IMR-90 (cell line): ENCODE measurements around the gene DIP2B. TPM values are rescaled to one million over a fixed set of nuclear protein-coding genes. Genes with fewer than 3 reads are reported as not detected.

Source experiments
- ATAC-seq: fragments of 200-7000 bp; cut with Tn5 transposase; 2 replicates; pipeline ENCODE4 v1.9.1; 2020; ENCODE audit warnings: low read depth, mild to moderate bottlenecking, moderate library complexity
- BruUV-seq: library from RNA; stranded (reverse); fragments of 400-500 nt; replicated peaks from 2 replicates; lab custom pipeline; 2021; lab: Mats Ljungman, UMichigan
- CTCF ChIA-PET: fragments of 300-600 bp; formaldehyde crosslinking; extraction: SDS; loops from one replicate; lab custom pipeline; 2021; ENCODE audit warnings: antibody characterized with exemption; lab: Yijun Ruan, JAX
- POLR2A ChIA-PET: fragments of 300-600 bp; sonication (Branson Sonifier 250); formaldehyde crosslinking; loops from one replicate; lab custom pipeline; 2022; ENCODE audit warnings: antibody characterized with exemption; ENCODE audit not compliant: unreplicated experiment; lab: Charles Lee
- DNase-seq: peaks from one replicate; pipeline ENCODE4 v3.0.0; 2013
- H2AFZ ChIP-seq: replicated peaks from 2 replicates; pipeline ENCODE3; 2013; ENCODE audit warnings: low read length, mild to moderate bottlenecking; ENCODE audit not compliant: poor library complexity
- H2AK5ac ChIP-seq: 2 replicates; pipeline ENCODE4 v1.6.1; 2013; ENCODE audit warnings: low read depth, low read length, inconsistent platforms
- H2AK9ac ChIP-seq: replicated peaks from 2 replicates; pipeline ENCODE3; 2013; ENCODE audit warnings: mild to moderate bottlenecking, low read depth, low read length, moderate library complexity; ENCODE audit not compliant: poor library complexity
- H2BK120ac ChIP-seq: 2 replicates; pipeline ENCODE4 v1.6.1; 2013; ENCODE audit warnings: low read depth, low read length, inconsistent platforms
- H2BK15ac ChIP-seq: 3 replicates; pipeline ENCODE4 v1.6.1; 2013; ENCODE audit warnings: low read depth, low read length, inconsistent platforms
- H2BK20ac ChIP-seq: 2 replicates; pipeline ENCODE4 v1.6.1; 2013; ENCODE audit warnings: low read depth, mild to moderate bottlenecking, inconsistent platforms, low read length, moderate library complexity
- H2BK5ac ChIP-seq: 2 replicates; pipeline ENCODE4 v1.6.1; 2013; ENCODE audit warnings: mild to moderate bottlenecking, low read depth, low read length, inconsistent platforms; ENCODE audit not compliant: poor library complexity, severe bottlenecking
- H3K14ac ChIP-seq: replicated peaks from 2 replicates; pipeline ENCODE4 v1.6.1; 2013; ENCODE audit warnings: low read depth, low read length, inconsistent platforms
- H3K18ac ChIP-seq: 2 replicates; pipeline ENCODE4 v1.6.1; 2013; ENCODE audit warnings: low read depth, low read length, control low read depth
- H3K23ac ChIP-seq: 2 replicates; pipeline ENCODE4 v1.6.1; 2013; ENCODE audit warnings: low read depth, low read length, inconsistent platforms
- H3K27ac ChIP-seq: 2 replicates; pipeline ENCODE4 v1.5.1; 2013; ENCODE audit warnings: mild to moderate bottlenecking, control low read depth, low read length; ENCODE audit not compliant: insufficient read depth
- H3K27me3 ChIP-seq: 2 replicates; pipeline ENCODE4 v1.6.1; 2013; ENCODE audit warnings: low read length; ENCODE audit not compliant: control insufficient read depth, insufficient read depth
- H3K36me3 ChIP-seq: 2 replicates; pipeline ENCODE4 v1.6.1; 2013; ENCODE audit warnings: low read length, mixed read lengths; ENCODE audit not compliant: control insufficient read depth, insufficient read depth
- H3K4ac ChIP-seq: 2 replicates; pipeline ENCODE4 v1.6.1; 2013; ENCODE audit warnings: low read depth, low read length, inconsistent platforms
- H3K4me1 ChIP-seq: 2 replicates; pipeline ENCODE4 v1.6.1; 2013; ENCODE audit warnings: low read length, mixed read lengths; ENCODE audit not compliant: control insufficient read depth, insufficient read depth
- H3K4me2 ChIP-seq: 2 replicates; pipeline ENCODE4 v1.6.1; 2013; ENCODE audit warnings: low read depth, mild to moderate bottlenecking, control low read depth, low read length, moderate library complexity
- H3K4me3 ChIP-seq: 2 replicates; pipeline ENCODE4 v1.5.1; 2013; ENCODE audit warnings: low read depth, mild to moderate bottlenecking, control low read depth, low read length, moderate library complexity; ENCODE audit not compliant: insufficient read depth
- H3K56ac ChIP-seq: 2 replicates; pipeline ENCODE4 v1.6.1; 2013; ENCODE audit warnings: low read length, inconsistent platforms; ENCODE audit not compliant: insufficient read depth; ENCODE audit errors: extremely low read depth
- H3K79me1 ChIP-seq, 2 experiments: 2 replicates each; pipeline ENCODE4 v1.6.1; 2013; ENCODE audit warnings: low read length in 2 of 2, inconsistent platforms in 1 of 2, low read depth in 1 of 2
- H3K9ac ChIP-seq: 2 replicates; pipeline ENCODE4 v1.6.1; 2013; ENCODE audit warnings: low read depth, low read length, control low read depth
- H3K9me1 ChIP-seq: 2 replicates; pipeline ENCODE4 v1.6.1; 2013; ENCODE audit warnings: low read length, inconsistent platforms; ENCODE audit not compliant: insufficient read depth
- H3K9me3 ChIP-seq: 2 replicates; pipeline ENCODE4 v1.6.1; 2013; ENCODE audit warnings: low read length; ENCODE audit not compliant: control insufficient read depth, insufficient read depth
- H4K20me1 ChIP-seq: 2 replicates; pipeline ENCODE4 v1.6.1; 2013; ENCODE audit warnings: low read length, inconsistent platforms; ENCODE audit not compliant: insufficient read depth
- H4K5ac ChIP-seq: 2 replicates; pipeline ENCODE4 v1.6.1; 2013; ENCODE audit warnings: mild to moderate bottlenecking, low read depth, low read length, control low read depth
- H4K8ac ChIP-seq, 2 experiments: 2 replicates each; pipeline ENCODE4 v1.6.1; 2013; ENCODE audit warnings: low read depth in 2 of 2, low read length in 2 of 2, control low read depth in 1 of 2, inconsistent platforms in 1 of 2
- H4K91ac ChIP-seq: 2 replicates; pipeline ENCODE4 v1.6.1; 2013; ENCODE audit warnings: low read depth, low read length, inconsistent platforms; ENCODE audit not compliant: insufficient read depth
- BHLHE40 ChIP-seq: fragments of 150-350 bp; IDR thresholded peaks from 2 replicates; pipeline ENCODE4 v1.6.1; 2016; ENCODE audit warnings: mild to moderate bottlenecking, low read depth, low read length
- MAFK ChIP-seq: IDR thresholded peaks from 2 replicates; pipeline ENCODE4 v1.6.1; 2012; ENCODE audit warnings: low read depth, low read length, improper control_type of control experiment
- POLR2A ChIP-seq: IDR thresholded peaks from 2 replicates; pipeline ENCODE4 v1.6.1; 2012; ENCODE audit warnings: mild to moderate bottlenecking, low read depth, low read length
- RCOR1 ChIP-seq: IDR thresholded peaks from 2 replicates; pipeline ENCODE4 v1.6.1; 2012; ENCODE audit warnings: mild to moderate bottlenecking, low read length, improper control_type of control experiment; ENCODE audit not compliant: insufficient replicate concordance
- WGBS, 2 experiments: methylation state at CpG; one replicate each; pipeline versions ENCODE4 v1.1.5 to v1.1.7; 2013; ENCODE audit warnings: missing lambda C conversion rate in 2 of 2; ENCODE audit not compliant: insufficient read length in 1 of 2; ENCODE audit errors: extremely low coverage in 2 of 2; 5-methylcytosine and 5-hydroxymethylcytosine counted together
- dilution Hi-C: fragments of 300-500 bp; cut with HindIII; formaldehyde crosslinking; loops from one replicate; pipeline ENCODE4 v1.14.3; 2018; ENCODE audit warnings: low sequenced_read_pairs; ENCODE audit not compliant: unreplicated experiment
- in situ Hi-C: fragments of 300-500 bp; cut with MboI; formaldehyde crosslinking; loops from 3 replicates; pipeline ENCODE4 v1.14.3; 2019; ENCODE audit warnings: low sequenced_read_pairs, inconsistent platforms, mixed read lengths
- intact Hi-C: fragments of 100-400 bp; cut with micrococcal nuclease; formaldehyde crosslinking; loops from 2 replicates; pipeline ENCODE4 v1.10.0; 2022
- polyA plus RNA-seq, 3 experiments: library from polyadenylated mRNA; depleted of rRNA; stranded (reverse); fragments of >200 nt; gene quantifications; 2 replicates each; pipeline ENCODE4 v1.2.3, GENCODE V29; 2012; ENCODE audit warnings: low replicate concordance in 1 of 3
- total RNA-seq: library from RNA; depleted of rRNA; stranded (reverse); fragments of >200 nt; gene quantifications from 2 replicates; pipeline ENCODE4 v1.2.3, GENCODE V29; 2012
- TF ChIP-seq, protein P1 (sequence below): conservative IDR thresholded peaks from 2 replicates; pipeline ENCODE4 v1.5.1; 2012; ENCODE audit warnings: mild to moderate bottlenecking, low read depth, low read length, improper control_type of control experiment
- TF ChIP-seq, protein P2 (sequence below): fragments of 150-350 bp; IDR thresholded peaks from 2 replicates; pipeline ENCODE4 v1.6.1; 2017; ENCODE audit warnings: mild to moderate bottlenecking, antibody characterized with exemption, low read length, low read depth

The DIP2B gene
- total and polyA plus RNA-seq, 2 of the 4 experiments (the other 2 are of a cell fraction) = 7.7 to 12.9 TPM

DNA sequence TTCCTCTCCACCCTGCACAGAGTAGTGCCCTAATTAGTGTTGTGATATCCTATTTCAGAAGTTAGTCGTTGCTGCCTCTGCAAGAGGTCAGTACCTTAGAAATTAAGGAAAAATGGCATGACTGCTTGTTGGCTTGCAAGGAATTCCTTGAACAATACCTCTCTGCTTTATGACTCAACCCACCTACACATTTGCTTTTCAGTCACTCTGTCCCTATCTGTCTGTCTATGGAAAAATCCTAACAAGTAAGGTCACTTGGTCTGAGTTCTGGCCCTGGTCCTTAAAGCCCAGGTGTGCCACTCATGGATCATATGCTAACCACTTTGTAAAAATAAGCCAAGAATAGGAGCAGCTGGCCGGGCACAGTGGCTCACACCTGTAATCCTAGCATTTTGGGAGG lies 142.7 kb downstream of the DIP2B start:
- Histone ChIP-seq H3K4ac (no peak overlapping the region), H3K4me1 (no peaks in the 10 kb centered on the region), H2BK5ac (no peak overlapping the region), H3K27ac (no peak overlapping the region), H3K36me3 (no peaks in the 10 kb centered on the region), H3K27me3 (no peaks in the 10 kb centered on the region), H2BK20ac (no peak overlapping the region), H4K20me1 (no peaks in the 10 kb centered on the region), H2AK9ac (no peak overlapping the region), H3K9ac (no peak overlapping the region), H3K56ac (no peak overlapping the region), H4K8ac (no peak overlapping the region), H3K18ac (no peak overlapping the region), H4K5ac (no peak overlapping the region), H2BK120ac (no peak overlapping the region), H2AFZ (no peak overlapping the region), H3K4me3 (no peak overlapping the region), H2BK15ac (no peak overlapping the region), H3K14ac (no peak overlapping the region), H3K4me2 (no peak overlapping the region), H4K91ac (no peak overlapping the region), H3K79me1 (peaks cover 7 to 23% of the 10 kb centered on the region in 2 experiments; a peak in 2 of 4 replicates), H3K9me1 (peaks cover 8% of the 10 kb centered on the region; the same call in 1 of the 2 replicates), H2AK5ac (no peak overlapping the region), H3K23ac (no peak overlapping the region), H3K9me3 (no peaks in the 10 kb centered on the region)
- dilution Hi-C loops (no loop called here), in situ Hi-C loops (no loop called here), intact Hi-C loops (no loop called here)
- TF ChIP-seq POLR2A (no peak), RCOR1 (no peak), BHLHE40 (no peak), MAFK (no peak)
- TF ChIP-seq, protein P1, sequence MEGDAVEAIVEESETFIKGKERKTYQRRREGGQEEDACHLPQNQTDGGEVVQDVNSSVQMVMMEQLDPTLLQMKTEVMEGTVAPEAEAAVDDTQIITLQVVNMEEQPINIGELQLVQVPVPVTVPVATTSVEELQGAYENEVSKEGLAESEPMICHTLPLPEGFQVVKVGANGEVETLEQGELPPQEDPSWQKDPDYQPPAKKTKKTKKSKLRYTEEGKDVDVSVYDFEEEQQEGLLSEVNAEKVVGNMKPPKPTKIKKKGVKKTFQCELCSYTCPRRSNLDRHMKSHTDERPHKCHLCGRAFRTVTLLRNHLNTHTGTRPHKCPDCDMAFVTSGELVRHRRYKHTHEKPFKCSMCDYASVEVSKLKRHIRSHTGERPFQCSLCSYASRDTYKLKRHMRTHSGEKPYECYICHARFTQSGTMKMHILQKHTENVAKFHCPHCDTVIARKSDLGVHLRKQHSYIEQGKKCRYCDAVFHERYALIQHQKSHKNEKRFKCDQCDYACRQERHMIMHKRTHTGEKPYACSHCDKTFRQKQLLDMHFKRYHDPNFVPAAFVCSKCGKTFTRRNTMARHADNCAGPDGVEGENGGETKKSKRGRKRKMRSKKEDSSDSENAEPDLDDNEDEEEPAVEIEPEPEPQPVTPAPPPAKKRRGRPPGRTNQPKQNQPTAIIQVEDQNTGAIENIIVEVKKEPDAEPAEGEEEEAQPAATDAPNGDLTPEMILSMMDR = no peak
- TF ChIP-seq, protein P2, sequence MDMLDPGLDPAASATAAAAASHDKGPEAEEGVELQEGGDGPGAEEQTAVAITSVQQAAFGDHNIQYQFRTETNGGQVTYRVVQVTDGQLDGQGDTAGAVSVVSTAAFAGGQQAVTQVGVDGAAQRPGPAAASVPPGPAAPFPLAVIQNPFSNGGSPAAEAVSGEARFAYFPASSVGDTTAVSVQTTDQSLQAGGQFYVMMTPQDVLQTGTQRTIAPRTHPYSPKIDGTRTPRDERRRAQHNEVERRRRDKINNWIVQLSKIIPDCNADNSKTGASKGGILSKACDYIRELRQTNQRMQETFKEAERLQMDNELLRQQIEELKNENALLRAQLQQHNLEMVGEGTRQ = no peak
- ChIA-PET CTCF (no interaction called here), POLR2A (no interaction called here)
- no TSS peak for BruUV-seq
- no CpG with 5 or more reads among the region's 2 CpGs for WGBS, 2 experiments
- ATAC-seq (no peak), DNase-seq (peak; percentile 37)
